Measurements from ENCODE around the gene APLF.

- TF ChIP-seq, protein P1, sequence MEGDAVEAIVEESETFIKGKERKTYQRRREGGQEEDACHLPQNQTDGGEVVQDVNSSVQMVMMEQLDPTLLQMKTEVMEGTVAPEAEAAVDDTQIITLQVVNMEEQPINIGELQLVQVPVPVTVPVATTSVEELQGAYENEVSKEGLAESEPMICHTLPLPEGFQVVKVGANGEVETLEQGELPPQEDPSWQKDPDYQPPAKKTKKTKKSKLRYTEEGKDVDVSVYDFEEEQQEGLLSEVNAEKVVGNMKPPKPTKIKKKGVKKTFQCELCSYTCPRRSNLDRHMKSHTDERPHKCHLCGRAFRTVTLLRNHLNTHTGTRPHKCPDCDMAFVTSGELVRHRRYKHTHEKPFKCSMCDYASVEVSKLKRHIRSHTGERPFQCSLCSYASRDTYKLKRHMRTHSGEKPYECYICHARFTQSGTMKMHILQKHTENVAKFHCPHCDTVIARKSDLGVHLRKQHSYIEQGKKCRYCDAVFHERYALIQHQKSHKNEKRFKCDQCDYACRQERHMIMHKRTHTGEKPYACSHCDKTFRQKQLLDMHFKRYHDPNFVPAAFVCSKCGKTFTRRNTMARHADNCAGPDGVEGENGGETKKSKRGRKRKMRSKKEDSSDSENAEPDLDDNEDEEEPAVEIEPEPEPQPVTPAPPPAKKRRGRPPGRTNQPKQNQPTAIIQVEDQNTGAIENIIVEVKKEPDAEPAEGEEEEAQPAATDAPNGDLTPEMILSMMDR (IDR thresholded peaks at IDR 0.05 in 4 of 5, conservative IDR thresholded peaks at IDR 0.05 in 1 of 5) = peak in 3 of 5 experiments; percentile 18 to 45 (median 33)
- TF ChIP-seq POLR2A (IDR thresholded peaks at IDR 0.05) = no peak
These were observed 20.5 kb downstream of the APLF start for GRCh38 chr2:68487773-68488355.

Data from gastrocnemius medialis (tissue), 4 donors.